ENCODE data around the gene FAM219A.
"Not testable (repeated sequence)": the region's sequence is repeated elsewhere in the genome, so short reads cannot be mapped to it uniquely, and the experiment has no call there.

FAM219A gene

GRCh38 chr9:34362614-34363214 is 95.7 kb downstream of the FAM219A start:
- H3K9ac ChIP-seq (ENCODE audit: insufficient read length) = no peak overlapping the region
- no peak for DNase-seq (ENCODE audit: low read depth, low spot score)
- no peak for TF ChIP-seq EZH2 (IDR thresholded peaks at IDR 0.05)
- TF ChIP-seq FOXP2 (optimal IDR thresholded peaks at IDR 0.05; ENCODE audit: control extremely low read depth, extremely low read length, insufficient read depth) = no peak
- TF ChIP-seq POLR2AphosphoS5 (IDR thresholded peaks at IDR 0.05; ENCODE audit: borderline replicate concordance, low read depth, low read length) = no peak
- no peaks in the 10 kb centered on the region for H3K36me3 ChIP-seq (ENCODE audit: insufficient read depth, low read length)
- no peak overlapping the region for H3K27ac ChIP-seq
- H3K4me3 ChIP-seq = no peak overlapping the region
- no peaks in the 10 kb centered on the region for H3K9me3 ChIP-seq (ENCODE audit: low read depth, low read length)

GRCh38 chr9:34352957-34353356 is 105.4 kb downstream of the FAM219A start:
- not testable (repeated sequence) for H3K27ac ChIP-seq; H3K4me3 ChIP-seq; DNase-seq (ENCODE audit: low read depth, low spot score); H3K9ac ChIP-seq (ENCODE audit: insufficient read length); H3K36me3 ChIP-seq (ENCODE audit: insufficient read depth, low read length); H3K9me3 ChIP-seq (ENCODE audit: low read depth, low read length)

- DNase-seq (ENCODE audit: low read depth, low spot score); H3K4me3 ChIP-seq; H3K9ac ChIP-seq (ENCODE audit: insufficient read length); H3K9me3 ChIP-seq (ENCODE audit: low read depth, low read length); H3K36me3 ChIP-seq (ENCODE audit: insufficient read depth, low read length); H3K27ac ChIP-seq: not testable (repeated sequence)
Measured at GRCh38 chr9:34352122-34352652, 106.2 kb downstream of the FAM219A start.

- H3K9ac ChIP-seq (ENCODE audit: insufficient read length) = no peak overlapping the region
- H3K27ac ChIP-seq = no peak overlapping the region
- no peak for DNase-seq (ENCODE audit: low read depth, low spot score)
- no peak for TF ChIP-seq FOXP2 (optimal IDR thresholded peaks at IDR 0.05; ENCODE audit: control extremely low read depth, extremely low read length, insufficient read depth)
- TF ChIP-seq EZH2 (IDR thresholded peaks at IDR 0.05) = no peak
- TF ChIP-seq POLR2AphosphoS5 (IDR thresholded peaks at IDR 0.05; ENCODE audit: borderline replicate concordance, low read depth, low read length) = no peak
- H3K36me3 ChIP-seq (ENCODE audit: insufficient read depth, low read length) = no peaks in the 10 kb centered on the region
- H3K4me3 ChIP-seq = no peak overlapping the region
- H3K9me3 ChIP-seq (ENCODE audit: low read depth, low read length) = no peaks in the 10 kb centered on the region
Measured at GRCh38 chr9:34349324-34349723, 109.0 kb downstream of the FAM219A start.
